Measurements from ENCODE around the gene RAB8B. TPM values are rescaled to one million over a fixed set of nuclear protein-coding genes. Genes with fewer than 3 reads are reported as not detected.

Gene RAB8B
- total and polyA plus RNA-seq, 2 of the 13 experiments (the other 11 are each of a cell fraction or from before 2014, with no cell fraction given): 6.8 to 14.2 TPM

GRCh38 chr15:63291507-63291906 is 102.1 kb downstream of the RAB8B start:
- no TSS peak for BruUV-seq (replicated peaks)
- Histone ChIP-seq H4K20me1 (ENCODE audit: insufficient read depth, low read length) (no peaks in the 10 kb centered on the region), H3K4me2 (ENCODE audit: low read depth, low read length) (no peak overlapping the region), H3K4me3 (replicated peaks in 1 of 3; ENCODE audit: insufficient read depth in 1 of 3, low read depth in 2 of 3, low read length in 3 of 3) (no peak overlapping the region), H3K4me1 (ENCODE audit: insufficient read depth, low read length) (peaks cover 23% of the 10 kb centered on the region), H3K79me2 (ENCODE audit: insufficient read depth, low read length) (no peaks in the 10 kb centered on the region), H3K9ac (ENCODE audit: insufficient read depth, low read depth, low read length) (no peak overlapping the region), H3K27me3 (ENCODE audit: control insufficient read depth in 1 of 2, insufficient read depth in 2 of 2, low read length in 2 of 2) (no peaks in the 10 kb centered on the region), H3K36me3 (replicated peaks in 1 of 2; ENCODE audit: control insufficient read depth in 1 of 2, insufficient read depth in 2 of 2, low read length in 2 of 2) (no peaks in the 10 kb centered on the region), H3K9me3 (ENCODE audit: low read length) (no peaks in the 10 kb centered on the region), H2AFZ (ENCODE audit: low read length) (no peak overlapping the region), H3K27ac (ENCODE audit: extremely low read length, insufficient read depth, low read length) (no peak overlapping the region)
- ATAC-seq (no peak), FAIRE-seq (no peak), DNase-seq (ENCODE audit: low spot score) (no peak)
- in situ Hi-C loops (cut with HindIII; ENCODE audit: extremely low pct_ligation_motif_present, low pct_unique_long_range_greater_than_20kb) (loop anchor here (25.0 kb wide), 1 partner anchor 271 kb away; no protein-coding TSS in a partner anchor), intact Hi-C loops (cut with micrococcal nuclease; ENCODE audit: unreplicated experiment) (loop anchor here (5.0 kb wide), 1 partner anchor 306 kb away; the partner anchor contains the start of gene FBXL22)
- ChIA-PET POLR2A (interaction anchor here (1.5 kb wide), 1 partner anchor 35 kb away, joined by 3 read pairs; no protein-coding TSS in a partner anchor), CTCF (ENCODE audit: low intra/inter-chr PET ratio, low total read pairs) (no interaction called here)
- TF ChIP-seq RNF2 (conservative IDR thresholded peaks at IDR 0.05; ENCODE audit: low read depth) (no peak), SMAD9 (CRISPR knock-in tag; IDR thresholded peaks at IDR 0.05) (no peak), ZNF136 (CRISPR knock-in tag; IDR thresholded peaks at IDR 0.05; ENCODE audit: low read depth) (no peak), ZFP90 (CRISPR knock-in tag; IDR thresholded peaks at IDR 0.05; ENCODE audit: borderline replicate concordance) (no peak), RAD21 (CRISPR knock-in tag; IDR thresholded peaks at IDR 0.05) (no peak), MEIS2 (CRISPR knock-in tag; IDR thresholded peaks at IDR 0.05) (no peak), MTF2 (CRISPR knock-in tag; IDR thresholded peaks at IDR 0.05; ENCODE audit: borderline replicate concordance) (no peak), CEBPB (IDR thresholded peaks at IDR 0.05; ENCODE audit: borderline replicate concordance, low read depth, low read length) (no peak), POGZ (CRISPR knock-in tag; IDR thresholded peaks at IDR 0.05) (no peak), PATZ1 (CRISPR knock-in tag; IDR thresholded peaks at IDR 0.05) (no peak), SMAD3 (CRISPR knock-in tag; IDR thresholded peaks at IDR 0.05) (no peak), ZSCAN12 (CRISPR knock-in tag; IDR thresholded peaks at IDR 0.05) (no peak), ZNF326 (CRISPR knock-in tag; IDR thresholded peaks at IDR 0.05; ENCODE audit: borderline replicate concordance) (no peak), ZNF766 (CRISPR knock-in tag; IDR thresholded peaks at IDR 0.05; ENCODE audit: borderline replicate concordance) (no peak), FLYWCH1 (CRISPR knock-in tag; IDR thresholded peaks at IDR 0.05) (no peak), ZNF552 (CRISPR knock-in tag; IDR thresholded peaks at IDR 0.05; ENCODE audit: borderline replicate concordance) (no peak)

Data from HepG2 (cell line).